Activated CD4-positive, alpha-beta T cell treated with anti-CD3 and anti-CD28 coated beads, Interleukin-2, Interleukin-4, amounts not matched to agents 100 ng/mL and 50 ng/mL, durations not matched to agents 16 hours and 8 hours (primary cell): ENCODE results near the gene KRT27.
"Not testable (repeated sequence)": the region's sequence is repeated elsewhere in the genome, so short reads cannot be mapped to it uniquely, and the experiment has no call there.

Source experiments
- DNase-seq: peaks from one replicate; pipeline ENCODE4 v3.0.0-alpha.2; 2020; ENCODE audit warnings: low spot score

Gene KRT27

GRCh38 chr17:40755231-40755630 is 27.1 kb downstream of the KRT27 start, which contains the start of gene KRT25:
Gene KRT25, minus strand, starts transcription at chr17:40755331. Its CDS starts 60 bp downstream, at chr17:40755271.
- DNase-seq, result no peak

GRCh38 chr17:40753804-40754203 is 28.5 kb downstream of the KRT27 start:
- DNase-seq, result no peak

- no peak for DNase-seq
Observed at GRCh38 chr17:40751065-40751464, 31.3 kb downstream of the KRT27 start.

- DNase-seq, result no peak
Observed at GRCh38 chr17:40750391-40750790, 32.0 kb downstream of the KRT27 start.

- DNase-seq, result not testable (repeated sequence)
Observed at GRCh38 chr17:40748666-40749065, 33.7 kb downstream of the KRT27 start.

- no peak for DNase-seq
Observed at GRCh38 chr17:40738553-40738952, 43.8 kb downstream of the KRT27 start.

- DNase-seq, result no peak
Observed at GRCh38 chr17:40735016-40735415, 47.3 kb downstream of the KRT27 start.

GRCh38 chr17:40734018-40734417 is 48.3 kb downstream of the KRT27 start:
- DNase-seq, result no peak

GRCh38 chr17:40730970-40731369 is 51.4 kb downstream of the KRT27 start:
- DNase-seq, result no peak

GRCh38 chr17:40727447-40728231 is 54.7 kb downstream of the KRT27 start:
- DNase-seq, result no peak

GRCh38 chr17:40726919-40727318 is 55.4 kb downstream of the KRT27 start:
- DNase-seq, result no peak
